Activated T-cell treated with anti-CD3 and anti-CD28 coated beads, Interleukin-2, amount 50 U/mL, for 72 hours (primary cell): ENCODE measurements around the gene KCNE1. TPM values are rescaled to one million over a fixed set of nuclear protein-coding genes. Genes with fewer than 3 reads are reported as not detected.
A peak's percentile ranks its signal among the peaks of the same experiment; 100 is the strongest.

Experiments used
- ATAC-seq, 2 donors: fragments of 150-1000 bp; cut with Tn5 transposase; replicated peaks in 1 of 2; 2 replicates each; pipeline ENCODE4 v1.10.0; 2021; ENCODE audit warnings: moderate library complexity in 2 of 2, mild to moderate bottlenecking in 1 of 2
- DNase-seq, 2 donors: peaks; one replicate each; pipeline ENCODE4 v3.0.0; 2021 to 2022; ENCODE audit warnings: mixed read lengths in 1 of 2
- H3K27ac Mint-ChIP-seq: one replicate; pipeline ENCODE4 v1.8.0; 2022; ENCODE audit warnings: mild to moderate bottlenecking, moderate library complexity, mixed read lengths
- H3K27me3 Mint-ChIP-seq: one replicate; pipeline ENCODE4 v1.8.0; 2022; ENCODE audit warnings: low read depth, mixed read lengths
- H3K36me3 Mint-ChIP-seq, 2 donors: one replicate each; pipeline ENCODE4 v1.8.0; 2022; ENCODE audit warnings: mixed read lengths in 2 of 2, mild to moderate bottlenecking in 1 of 2; ENCODE audit not compliant: insufficient read depth in 2 of 2
- H3K4me1 Mint-ChIP-seq: one replicate; pipeline ENCODE4 v1.8.0; 2022; ENCODE audit warnings: low read depth, mixed read lengths
- H3K4me3 Mint-ChIP-seq, 2 donors: one replicate each; pipeline ENCODE4 v1.8.0; 2022; ENCODE audit warnings: mild to moderate bottlenecking in 2 of 2, mixed read lengths in 2 of 2, moderate library complexity in 2 of 2
- H3K9me3 Mint-ChIP-seq, 2 donors: one replicate each; pipeline ENCODE4 v1.8.0; 2022; ENCODE audit warnings: mixed read lengths in 2 of 2
- total RNA-seq, 2 donors: library from RNA; stranded (reverse); gene quantifications; one replicate each; pipeline ENCODE4 v1.2.3, GENCODE V29; 2022

The KCNE1 gene
- total RNA-seq, 2 donors from 2014 or later: 0.37 to 0.41 TPM

- no peak overlapping the region for H3K27ac Mint-ChIP-seq
- no peaks in the 10 kb centered on the region for H3K9me3 Mint-ChIP-seq
- ATAC-seq (peak in 1 of 2 donors; percentile 31), DNase-seq (peak in 1 of 2 donors; percentile 7)
- peaks cover 51% of the 10 kb centered on the region for H3K4me1 Mint-ChIP-seq
- H3K4me3 Mint-ChIP-seq: no peak overlapping the region
- no peaks in the 10 kb centered on the region for H3K27me3 Mint-ChIP-seq
- H3K36me3 Mint-ChIP-seq: peaks cover 2% of the 10 kb centered on the region in 2 donors
Observed at GRCh38 chr21:34548781-34549376, 36.9 kb upstream of the KCNE1 start.

GRCh38 chr21:34546542-34546941 lies 34.5 kb upstream of the KCNE1 start:
- Mint-ChIP-seq H3K27ac (peak overlapping the region; percentile 13), H3K9me3 (peaks cover 0 to 2% of the 10 kb centered on the region in 2 donors), H3K4me1 (peaks cover 42% of the 10 kb centered on the region), H3K4me3 (no peak overlapping the region), H3K36me3 (peaks cover 2 to 5% of the 10 kb centered on the region in 2 donors), H3K27me3 (no peaks in the 10 kb centered on the region)
- DNase-seq (no peak), ATAC-seq (no peak)

GRCh38 chr21:34545079-34545884 lies 33.3 kb upstream of the KCNE1 start:
- DNase-seq: peak; percentile 39 to 46

GRCh38 chr21:34544032-34544496 lies 32.1 kb upstream of the KCNE1 start:
- peaks cover 37% of the 10 kb centered on the region for H3K4me1 Mint-ChIP-seq
- H3K9me3 Mint-ChIP-seq: peaks cover 0 to 2% of the 10 kb centered on the region in 2 donors
- peak overlapping the region; percentile 16 for H3K27ac Mint-ChIP-seq
- no peaks in the 10 kb centered on the region for H3K27me3 Mint-ChIP-seq
- ATAC-seq (peak; percentile 26 to 37), DNase-seq (peak; percentile 45 to 59)
- peaks cover 2 to 5% of the 10 kb centered on the region in 2 donors for H3K36me3 Mint-ChIP-seq
- H3K4me3 Mint-ChIP-seq: peak overlapping the region in 1 of 2 donors; percentile 36

More at GRCh38 chr21:34545079-34545884, 33.3 kb upstream of the KCNE1 start:
- peaks cover 2 to 5% of the 10 kb centered on the region in 2 donors for H3K36me3 Mint-ChIP-seq
- peak overlapping the region; percentile 35 for H3K27ac Mint-ChIP-seq
- peak overlapping the region; percentile 17 to 33 for H3K4me3 Mint-ChIP-seq
- peak; percentile 85 to 88 for ATAC-seq
- no peaks in the 10 kb centered on the region for H3K27me3 Mint-ChIP-seq
- H3K9me3 Mint-ChIP-seq: peaks cover 0 to 2% of the 10 kb centered on the region in 2 donors
- H3K4me1 Mint-ChIP-seq: peaks cover 42% of the 10 kb centered on the region

- DNase-seq: no peak
- Mint-ChIP-seq H3K27me3 (no peaks in the 10 kb centered on the region), H3K4me3 (no peak overlapping the region), H3K27ac (no peak overlapping the region), H3K36me3 (peaks cover 2 to 5% of the 10 kb centered on the region in 2 donors), H3K9me3 (peaks cover 0 to 2% of the 10 kb centered on the region in 2 donors), H3K4me1 (peaks cover 33% of the 10 kb centered on the region)
- ATAC-seq: no peak
Observed at GRCh38 chr21:34543017-34543416, 31.0 kb upstream of the KCNE1 start.

- peaks cover 14% of the 10 kb centered on the region for H3K4me1 Mint-ChIP-seq
- H3K4me3 Mint-ChIP-seq: no peak overlapping the region
- H3K27me3 Mint-ChIP-seq: no peaks in the 10 kb centered on the region
- H3K27ac Mint-ChIP-seq: no peak overlapping the region
- DNase-seq: no peak
- peaks cover 0 to 2% of the 10 kb centered on the region in 2 donors for H3K9me3 Mint-ChIP-seq
- H3K36me3 Mint-ChIP-seq: peaks cover 2 to 5% of the 10 kb centered on the region in 2 donors
- no peak for ATAC-seq
Observed at GRCh38 chr21:34540206-34540605, 28.2 kb upstream of the KCNE1 start.

- H3K4me3 Mint-ChIP-seq: no peak overlapping the region
- DNase-seq (no peak), ATAC-seq (no peak)
- no peaks in the 10 kb centered on the region for H3K27me3 Mint-ChIP-seq
- peaks cover 10% of the 10 kb centered on the region for H3K4me1 Mint-ChIP-seq
- H3K36me3 Mint-ChIP-seq: no peaks in the 10 kb centered on the region
- no peaks in the 10 kb centered on the region for H3K9me3 Mint-ChIP-seq
- H3K27ac Mint-ChIP-seq: no peak overlapping the region
Observed at GRCh38 chr21:34537838-34538237, 25.8 kb upstream of the KCNE1 start.

- Mint-ChIP-seq H3K27me3 (no peaks in the 10 kb centered on the region), H3K27ac (no peak overlapping the region), H3K4me3 (no peak overlapping the region), H3K36me3 (no peaks in the 10 kb centered on the region), H3K9me3 (no peaks in the 10 kb centered on the region), H3K4me1 (peaks cover 10% of the 10 kb centered on the region)
- ATAC-seq (no peak), DNase-seq (no peak)
Observed at GRCh38 chr21:34536820-34537219, 24.8 kb upstream of the KCNE1 start.

- Mint-ChIP-seq H3K4me3 (no peak overlapping the region), H3K4me1 (peaks cover 10% of the 10 kb centered on the region), H3K9me3 (no peaks in the 10 kb centered on the region), H3K36me3 (no peaks in the 10 kb centered on the region), H3K27ac (no peak overlapping the region), H3K27me3 (no peaks in the 10 kb centered on the region)
- DNase-seq (no peak), ATAC-seq (no peak)
Observed at GRCh38 chr21:34536311-34536710, 24.3 kb upstream of the KCNE1 start.

GRCh38 chr21:34535886-34536285 lies 23.9 kb upstream of the KCNE1 start:
- H3K4me3 Mint-ChIP-seq: no peak overlapping the region
- ATAC-seq: no peak

GRCh38 chr21:34534522-34534921 lies 22.5 kb upstream of the KCNE1 start:
- DNase-seq (peak in 1 of 2 donors; percentile 17), ATAC-seq (peak; percentile 78 to 87)
- Mint-ChIP-seq H3K4me3 (no peak overlapping the region), H3K9me3 (peaks cover 2 to 5% of the 10 kb centered on the region in 2 donors), H3K4me1 (peaks cover 15% of the 10 kb centered on the region), H3K36me3 (peaks cover 0 to 2% of the 10 kb centered on the region in 2 donors), H3K27ac (no peak overlapping the region), H3K27me3 (no peaks in the 10 kb centered on the region)

More at GRCh38 chr21:34535886-34536285, 23.9 kb upstream of the KCNE1 start:
- DNase-seq: no peak
- no peaks in the 10 kb centered on the region for H3K27me3 Mint-ChIP-seq
- peaks cover 10% of the 10 kb centered on the region for H3K4me1 Mint-ChIP-seq
- peaks cover 0 to 2% of the 10 kb centered on the region in 2 donors for H3K36me3 Mint-ChIP-seq
- no peak overlapping the region for H3K27ac Mint-ChIP-seq
- H3K9me3 Mint-ChIP-seq: no peaks in the 10 kb centered on the region

GRCh38 chr21:34533938-34534337 lies 21.9 kb upstream of the KCNE1 start:
- Mint-ChIP-seq H3K9me3 (peaks cover 2 to 5% of the 10 kb centered on the region in 2 donors), H3K27me3 (no peaks in the 10 kb centered on the region), H3K4me3 (no peak overlapping the region), H3K4me1 (peaks cover 15% of the 10 kb centered on the region), H3K27ac (no peak overlapping the region), H3K36me3 (peaks cover 0 to 2% of the 10 kb centered on the region in 2 donors)
- DNase-seq (no peak), ATAC-seq (peak in 1 of 2 donors; percentile 15)

- Mint-ChIP-seq H3K36me3 (peaks cover 0 to 2% of the 10 kb centered on the region in 2 donors), H3K4me3 (no peak overlapping the region), H3K4me1 (peaks cover 33% of the 10 kb centered on the region), H3K27me3 (no peaks in the 10 kb centered on the region), H3K27ac (no peak overlapping the region), H3K9me3 (peaks cover 2 to 5% of the 10 kb centered on the region in 2 donors)
- ATAC-seq (no peak), DNase-seq (no peak)
Observed at GRCh38 chr21:34531399-34531798, 19.4 kb upstream of the KCNE1 start.
